Activated T-cell treated with anti-CD3 and anti-CD28 coated beads, Interleukin-2, amount 50 U/mL, for 24 hours (primary cell): ENCODE data around the gene LRRC37B.
"Not testable (repeated sequence)": the region's sequence is repeated elsewhere in the genome, so short reads cannot be mapped to it uniquely, and the experiment has no call there.

Source experiments
- DNase-seq: peaks from one replicate; pipeline ENCODE4 v3.0.0-alpha.2; 2020
- H3K27ac Mint-ChIP-seq: 2 replicates; pipeline ENCODE4 v1.8.0; 2020; ENCODE audit warnings: mild to moderate bottlenecking, mixed read lengths
- H3K27me3 Mint-ChIP-seq: 2 replicates; pipeline ENCODE4 v1.8.0; 2020; ENCODE audit warnings: mixed read lengths
- H3K36me3 Mint-ChIP-seq: 2 replicates; pipeline ENCODE4 v1.8.0; 2020; ENCODE audit warnings: low read depth, mixed read lengths
- H3K4me1 Mint-ChIP-seq: 2 replicates; pipeline ENCODE4 v1.8.0; 2020; ENCODE audit warnings: low read depth, mixed read lengths
- H3K4me3 Mint-ChIP-seq: 2 replicates; pipeline ENCODE4 v1.8.0; 2020; ENCODE audit warnings: mild to moderate bottlenecking, moderate library complexity, mixed read lengths
- H3K9me3 Mint-ChIP-seq: 2 replicates; pipeline ENCODE4 v1.8.0; 2020; ENCODE audit warnings: mixed read lengths

Gene LRRC37B

GRCh38 chr17:32006957-32007462, at the start of gene LRRC37B:
Gene LRRC37B, plus strand, starts transcription at chr17:32007383. Its CDS starts 14,010 bp downstream, at chr17:32021393.
- peak; percentile 95 for DNase-seq
- peak within 1 kb of the TSS; percentile 76 for H3K27ac Mint-ChIP-seq
- H3K4me1 Mint-ChIP-seq, result peaks cover 42% of the 10 kb centered on the region
- H3K36me3 Mint-ChIP-seq, result peaks cover 18% of the 10 kb centered on the region
- H3K9me3 Mint-ChIP-seq, result no peaks in the 10 kb centered on the region
- no peaks in the 10 kb centered on the region for H3K27me3 Mint-ChIP-seq
- peak within 1 kb of the TSS; percentile 85 for H3K4me3 Mint-ChIP-seq

GRCh38 chr17:31964131-31964530, 43.1 kb upstream of the LRRC37B start:
- Mint-ChIP-seq H3K27ac (peak overlapping the region; percentile 11), H3K36me3 (peaks cover 92% of the 10 kb centered on the region)
- not testable (repeated sequence) for H3K4me3 Mint-ChIP-seq, H3K4me1 Mint-ChIP-seq, H3K27me3 Mint-ChIP-seq, H3K9me3 Mint-ChIP-seq, DNase-seq

DNA sequence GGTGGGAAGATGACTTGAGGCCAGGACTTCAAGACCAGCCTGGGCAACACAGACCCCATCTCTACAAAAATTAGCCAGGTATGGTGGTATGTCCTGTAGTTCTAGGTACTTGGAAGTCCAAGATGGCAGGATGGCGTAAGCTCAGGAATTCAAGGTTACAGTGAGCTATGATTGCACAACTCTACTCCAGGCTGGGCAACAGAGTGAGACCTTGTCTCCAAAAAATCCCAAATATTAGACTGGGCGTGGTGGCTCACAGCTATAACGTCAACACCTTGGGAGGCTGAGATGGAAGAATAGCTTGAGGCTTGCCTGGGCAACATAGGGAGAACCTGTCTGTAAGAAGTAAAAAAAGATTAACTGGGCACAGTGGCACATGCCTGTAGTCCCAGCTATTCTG, 39.5 kb upstream of the LRRC37B start:
- Mint-ChIP-seq H3K9me3 (no peaks in the 10 kb centered on the region), H3K27ac (no peak overlapping the region), H3K27me3 (no peaks in the 10 kb centered on the region), H3K4me3 (no peak overlapping the region), H3K4me1 (no peaks in the 10 kb centered on the region), H3K36me3 (peaks cover 84% of the 10 kb centered on the region)
- no peak for DNase-seq

GRCh38 chr17:31970416-31970815, 36.8 kb upstream of the LRRC37B start:
- peaks cover 75% of the 10 kb centered on the region for H3K36me3 Mint-ChIP-seq
- not testable (repeated sequence) for H3K4me3 Mint-ChIP-seq, DNase-seq, H3K27me3 Mint-ChIP-seq, H3K4me1 Mint-ChIP-seq, H3K27ac Mint-ChIP-seq, H3K9me3 Mint-ChIP-seq

DNA sequence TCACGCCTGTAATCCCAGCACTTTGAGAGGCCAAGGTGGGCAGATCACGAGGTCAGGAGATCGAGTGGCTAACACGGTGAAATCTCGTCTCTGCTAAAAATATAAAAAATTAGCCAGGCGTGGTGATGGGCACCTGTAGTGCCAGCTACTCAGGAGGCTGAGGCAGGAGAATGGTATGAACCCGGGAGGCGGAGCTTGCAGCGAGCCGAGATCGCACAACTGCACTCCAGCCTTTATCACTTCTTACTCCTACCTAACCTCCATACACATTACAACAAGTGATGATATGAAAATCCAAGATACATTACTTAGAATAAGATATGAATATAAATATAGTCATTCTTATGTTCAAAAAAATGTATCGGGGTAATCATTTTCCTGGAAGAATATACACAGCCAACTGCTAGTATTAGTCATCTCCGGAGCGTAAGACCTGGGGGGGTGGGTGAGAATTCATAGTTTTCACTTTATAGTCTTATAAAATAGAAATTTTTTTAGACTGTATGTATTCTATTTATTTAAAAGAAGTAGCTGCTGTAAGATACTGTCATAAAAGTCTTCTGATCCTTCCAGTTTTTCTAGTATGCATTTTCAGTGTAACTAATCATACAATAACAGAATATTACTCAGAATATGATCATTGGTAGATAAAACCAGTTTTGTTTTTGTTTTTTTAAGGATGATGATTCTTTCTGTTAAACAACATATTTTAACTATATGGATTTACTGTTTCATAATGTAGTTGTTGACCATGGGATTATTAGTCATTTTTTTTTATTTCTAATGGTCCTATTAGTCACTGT, 32.7 kb upstream of the LRRC37B start:
- H3K4me3 Mint-ChIP-seq, H3K27ac Mint-ChIP-seq, H3K9me3 Mint-ChIP-seq, H3K27me3 Mint-ChIP-seq, H3K4me1 Mint-ChIP-seq, DNase-seq: not testable (repeated sequence)
- H3K36me3 Mint-ChIP-seq, result peaks cover 62% of the 10 kb centered on the region

DNA sequence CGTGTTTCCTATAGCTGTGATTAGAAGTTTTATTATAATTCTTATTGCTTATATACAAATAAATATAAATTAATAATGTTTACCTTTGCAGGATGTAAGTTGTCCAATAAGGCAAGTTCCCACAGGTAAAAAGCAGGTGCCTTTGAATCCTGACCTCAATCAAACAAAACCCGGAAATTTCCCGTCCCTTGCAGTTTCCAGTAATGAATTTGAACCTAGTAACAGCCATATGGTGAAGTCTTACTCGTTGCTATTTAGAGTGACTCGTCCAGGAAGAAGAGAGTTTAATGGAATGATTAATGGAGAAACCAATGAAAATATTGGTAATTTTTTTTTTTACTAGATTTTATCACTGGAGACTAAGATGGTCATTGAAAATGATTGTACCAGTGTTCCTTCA, 31.8 kb upstream of the LRRC37B start:
- H3K36me3 Mint-ChIP-seq, result peaks cover 61% of the 10 kb centered on the region
- DNase-seq, H3K9me3 Mint-ChIP-seq, H3K27me3 Mint-ChIP-seq, H3K27ac Mint-ChIP-seq, H3K4me1 Mint-ChIP-seq, H3K4me3 Mint-ChIP-seq: not testable (repeated sequence)

DNA sequence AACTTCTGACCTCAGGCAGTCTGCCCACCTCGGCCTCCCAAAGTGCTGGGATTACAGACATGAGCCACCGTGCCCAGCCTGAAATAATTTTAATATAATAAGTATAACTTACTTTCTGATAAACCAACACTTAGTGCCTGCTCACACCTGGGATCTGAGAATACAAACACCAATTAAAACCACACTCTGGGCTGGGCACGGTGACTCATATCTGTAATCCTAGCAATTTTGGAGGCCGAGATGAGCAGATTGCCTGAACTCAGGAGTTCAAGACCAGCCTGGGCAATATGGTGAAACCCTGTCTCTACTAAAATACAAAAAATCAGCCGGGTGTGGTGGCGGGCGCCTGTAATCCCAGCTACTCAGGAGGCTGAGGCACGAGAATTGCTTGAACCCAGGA, 15.4 kb upstream of the LRRC37B start:
- DNase-seq, H3K27ac Mint-ChIP-seq, H3K4me3 Mint-ChIP-seq, H3K4me1 Mint-ChIP-seq, H3K27me3 Mint-ChIP-seq, H3K9me3 Mint-ChIP-seq: not testable (repeated sequence)
- H3K36me3 Mint-ChIP-seq, result peaks cover 86% of the 10 kb centered on the region

GRCh38 chr17:31997005-31997404, 10.2 kb upstream of the LRRC37B start:
- no peak for DNase-seq
- H3K27me3 Mint-ChIP-seq, result no peaks in the 10 kb centered on the region
- H3K4me3 Mint-ChIP-seq, result no peak overlapping the region
- H3K27ac Mint-ChIP-seq, result no peak overlapping the region
- no peaks in the 10 kb centered on the region for H3K4me1 Mint-ChIP-seq
- no peaks in the 10 kb centered on the region for H3K9me3 Mint-ChIP-seq
- H3K36me3 Mint-ChIP-seq, result peaks cover 86% of the 10 kb centered on the region

DNA sequence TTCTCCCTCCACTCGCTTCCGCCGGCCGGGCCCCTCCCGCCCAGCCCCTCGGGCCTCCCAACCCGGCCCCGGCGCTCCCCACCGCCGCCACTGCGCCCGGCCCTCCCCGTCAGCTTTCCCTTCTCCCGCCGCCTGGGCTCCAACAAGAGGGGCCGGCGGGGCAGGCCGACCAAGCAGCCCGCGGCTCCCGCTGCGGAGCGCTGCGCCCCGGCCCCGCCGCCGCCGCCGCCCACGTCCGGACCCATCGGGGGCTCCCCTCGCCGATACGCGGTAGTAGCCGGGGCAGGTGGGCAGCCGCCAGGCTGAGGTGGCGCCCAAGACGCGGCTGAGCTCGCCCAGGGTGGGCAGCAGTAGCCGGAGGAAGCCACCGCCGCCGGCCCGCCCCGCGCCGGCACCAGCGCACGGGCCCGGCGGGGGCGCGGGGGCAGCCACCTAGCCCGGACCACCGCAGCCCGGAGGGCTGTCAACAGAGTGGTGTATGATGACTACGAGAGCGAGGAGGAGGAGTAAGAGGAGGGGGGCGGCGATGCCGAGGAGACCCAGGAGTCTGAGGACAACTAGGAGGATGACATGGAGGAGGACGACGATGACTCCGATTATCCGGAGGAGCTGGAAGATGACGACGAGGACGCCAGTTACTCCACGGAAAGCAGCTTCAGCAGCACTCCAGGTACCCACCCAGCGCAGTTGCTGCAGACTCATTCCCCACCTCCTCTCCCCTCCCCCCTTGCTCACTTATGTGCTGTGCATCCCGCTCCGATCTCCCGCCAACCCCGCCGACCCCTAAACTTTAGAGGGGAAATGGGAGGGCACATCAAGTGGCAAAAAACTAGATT, 498 bp downstream of the LRRC37B start:
- DNase-seq, result peak; percentile 74
- Mint-ChIP-seq H3K9me3 (no peaks in the 10 kb centered on the region), H3K4me3 (peak overlapping the region; percentile 85), H3K27me3 (no peaks in the 10 kb centered on the region), H3K4me1 (peaks cover 47% of the 10 kb centered on the region), H3K36me3 (peaks cover 19% of the 10 kb centered on the region), H3K27ac (peak overlapping the region; percentile 76)

DNA sequence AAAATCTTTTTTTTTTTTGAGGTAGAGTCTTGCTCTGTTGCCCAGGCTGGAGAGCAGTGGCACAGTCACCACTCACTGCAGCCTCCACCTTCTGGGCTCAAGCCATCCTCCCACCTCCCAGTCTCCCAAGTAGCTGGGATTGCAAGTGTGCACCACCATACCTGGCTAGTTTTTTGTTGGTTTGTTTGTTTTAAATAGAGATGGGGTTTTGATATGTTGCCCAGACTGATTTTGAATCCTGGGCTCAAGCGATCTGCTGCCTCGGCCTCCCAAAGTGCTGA, 2.0 kb downstream of the LRRC37B start:
- no peak overlapping the region for H3K27ac Mint-ChIP-seq
- no peaks in the 10 kb centered on the region for H3K9me3 Mint-ChIP-seq
- H3K36me3 Mint-ChIP-seq, result peaks cover 16% of the 10 kb centered on the region
- no peaks in the 10 kb centered on the region for H3K27me3 Mint-ChIP-seq
- peaks cover 52% of the 10 kb centered on the region for H3K4me1 Mint-ChIP-seq
- peak overlapping the region; percentile 85 for H3K4me3 Mint-ChIP-seq
- DNase-seq, result no peak

- peaks cover 16% of the 10 kb centered on the region for H3K36me3 Mint-ChIP-seq
- no peaks in the 10 kb centered on the region for H3K27me3 Mint-ChIP-seq
- peak overlapping the region; percentile 10 for H3K27ac Mint-ChIP-seq
- peak overlapping the region; percentile 85 for H3K4me3 Mint-ChIP-seq
- peaks cover 55% of the 10 kb centered on the region for H3K4me1 Mint-ChIP-seq
- no peak for DNase-seq
- no peaks in the 10 kb centered on the region for H3K9me3 Mint-ChIP-seq
These were observed 2.9 kb downstream of the LRRC37B start for GRCh38 chr17:32010114-32010513.

DNA sequence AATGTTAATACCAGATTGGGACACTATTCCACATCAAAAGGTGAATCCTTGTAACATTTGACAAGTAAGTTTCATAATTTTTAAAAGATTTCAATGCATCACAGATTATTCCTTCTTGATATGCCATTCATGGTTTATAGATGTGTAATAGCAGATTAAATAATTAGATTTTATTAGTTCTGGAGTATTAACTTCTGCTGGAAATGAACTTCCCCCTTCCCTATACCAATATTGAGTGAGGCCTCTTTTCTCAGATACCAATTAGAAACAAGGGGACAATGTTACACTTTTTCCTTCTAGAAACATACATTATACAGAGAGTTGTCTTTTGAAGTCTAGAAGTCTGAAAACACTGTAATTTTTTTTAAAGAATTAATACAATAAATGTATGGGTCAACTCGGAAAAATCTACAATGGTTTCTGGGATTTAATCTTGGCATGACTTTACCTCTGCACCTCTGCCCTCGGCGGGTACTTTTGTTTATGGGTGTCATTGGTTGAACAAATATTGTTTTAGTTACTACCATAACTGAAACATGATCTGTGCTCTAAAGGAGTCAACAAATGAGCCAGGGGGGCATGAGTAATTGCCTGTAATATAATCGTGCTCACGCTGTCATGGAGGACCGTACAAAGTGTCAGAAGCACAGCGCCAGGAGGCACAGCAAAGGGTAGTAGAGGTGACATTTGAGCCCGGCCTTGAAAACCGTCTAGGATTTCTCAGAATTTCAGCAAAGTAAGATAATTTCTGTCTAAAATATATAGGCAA, 8.2 kb downstream of the LRRC37B start:
- DNase-seq, result no peak
- Mint-ChIP-seq H3K27me3 (no peaks in the 10 kb centered on the region), H3K27ac (no peak overlapping the region), H3K4me1 (peaks cover 52% of the 10 kb centered on the region), H3K4me3 (no peak overlapping the region), H3K36me3 (peaks cover 25% of the 10 kb centered on the region), H3K9me3 (no peaks in the 10 kb centered on the region)

DNA sequence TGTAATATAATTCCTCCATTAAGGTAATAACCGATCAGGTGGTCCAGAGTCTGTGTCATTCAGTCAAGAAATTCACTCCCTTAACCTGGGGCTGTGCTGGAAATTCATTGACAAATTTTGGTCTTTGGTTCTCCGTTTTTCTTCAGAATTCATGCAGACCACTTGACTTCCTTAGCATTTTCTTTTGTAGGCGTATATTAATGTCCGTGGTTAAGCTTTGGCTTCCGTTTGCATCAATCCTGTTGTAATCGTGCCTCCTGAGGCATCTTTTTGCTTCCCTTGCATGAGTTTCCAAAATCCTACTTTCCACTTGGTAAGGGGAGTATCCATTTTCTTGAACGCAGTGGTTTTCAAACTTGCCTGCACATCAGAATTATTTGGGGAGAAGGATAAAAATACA, 9.0 kb downstream of the LRRC37B start:
- DNase-seq, result no peak
- Mint-ChIP-seq H3K27ac (peak overlapping the region; percentile 60), H3K9me3 (no peaks in the 10 kb centered on the region), H3K4me1 (peaks cover 46% of the 10 kb centered on the region), H3K27me3 (no peaks in the 10 kb centered on the region), H3K36me3 (peaks cover 29% of the 10 kb centered on the region), H3K4me3 (no peak overlapping the region)

DNA sequence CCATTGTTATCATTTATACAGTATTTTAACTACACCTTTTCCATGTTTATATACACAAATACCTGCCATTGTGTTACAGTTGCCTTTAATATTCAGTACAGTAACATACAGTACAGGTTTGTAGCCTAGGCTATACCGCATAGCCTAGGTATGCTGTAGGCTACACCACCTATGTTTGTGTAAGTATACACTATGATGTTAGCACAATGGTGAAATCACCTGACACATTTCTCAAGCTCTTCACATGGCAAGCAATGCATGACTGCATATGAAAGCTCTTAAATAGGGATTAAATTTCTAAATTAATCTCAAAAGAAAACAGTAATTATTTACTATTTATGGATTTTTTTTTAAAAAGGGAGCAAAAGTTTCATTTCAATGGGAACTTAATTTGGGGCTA, 12.0 kb downstream of the LRRC37B start:
- Mint-ChIP-seq H3K4me1 (peaks cover 26% of the 10 kb centered on the region), H3K27ac (no peak overlapping the region), H3K9me3 (no peaks in the 10 kb centered on the region), H3K4me3 (no peak overlapping the region), H3K36me3 (peaks cover 42% of the 10 kb centered on the region), H3K27me3 (no peaks in the 10 kb centered on the region)
- DNase-seq, result no peak
